Activated naive CD8-positive, alpha-beta T cell treated with anti-CD3 and anti-CD28 coated beads for 36 hours (primary cell): ENCODE measurements around the gene IRX3. TPM values are rescaled to one million over a fixed set of nuclear protein-coding genes. Genes with fewer than 3 reads are reported as not detected.

Experiments used
- DNase-seq: peaks from one replicate; pipeline ENCODE4 v3.0.0; 2021
- H3K27ac Mint-ChIP-seq: one replicate; pipeline ENCODE4 v1.8.0; 2022; ENCODE audit warnings: mild to moderate bottlenecking, moderate library complexity, mixed read lengths
- H3K27me3 Mint-ChIP-seq: one replicate; pipeline ENCODE4 v1.8.0; 2022; ENCODE audit warnings: mild to moderate bottlenecking, mixed read lengths
- H3K36me3 Mint-ChIP-seq: one replicate; pipeline ENCODE4 v1.8.0; 2021; ENCODE audit warnings: mild to moderate bottlenecking, mixed read lengths
- H3K4me1 Mint-ChIP-seq: one replicate; pipeline ENCODE4 v1.8.0; 2021; ENCODE audit warnings: mixed read lengths
- H3K4me3 Mint-ChIP-seq: one replicate; pipeline ENCODE4 v1.8.0; 2022; ENCODE audit warnings: mild to moderate bottlenecking, moderate library complexity, mixed read lengths
- H3K9me3 Mint-ChIP-seq: one replicate; pipeline ENCODE4 v1.8.0; 2022; ENCODE audit warnings: mixed read lengths
- total RNA-seq, 2 experiments: library from RNA; stranded (reverse); gene quantifications; one replicate each; pipeline ENCODE4 v1.2.3, GENCODE V29; 2021

IRX3 gene
- total RNA-seq = not detected

GRCh38 chr16:54286366-54287130 is at the start of gene IRX3:
Gene IRX3, minus strand, starts transcription at chr16:54286787. Its CDS starts 737 bp downstream, at chr16:54286050.
- H3K27me3 Mint-ChIP-seq = peaks cover 87% of the 10 kb centered on the region
- H3K4me3 Mint-ChIP-seq = peak within 1 kb of the TSS; percentile 79
- peak within 1 kb of the TSS; percentile 42 for H3K27ac Mint-ChIP-seq
- no peaks in the 10 kb centered on the region for H3K9me3 Mint-ChIP-seq
- no peak for DNase-seq
- peaks cover 27% of the 10 kb centered on the region for H3K4me1 Mint-ChIP-seq
- peaks cover 1% of the 10 kb centered on the region for H3K36me3 Mint-ChIP-seq

- Mint-ChIP-seq H3K36me3 (no peaks in the 10 kb centered on the region), H3K27ac (no peak overlapping the region), H3K9me3 (no peaks in the 10 kb centered on the region), H3K4me3 (no peak overlapping the region), H3K27me3 (peaks cover 24% of the 10 kb centered on the region), H3K4me1 (no peaks in the 10 kb centered on the region)
- DNase-seq = no peak
These were observed 48.6 kb upstream of the IRX3 start for GRCh38 chr16:54335230-54335629.

GRCh38 chr16:54334208-54334607 is 47.6 kb upstream of the IRX3 start:
- no peak for DNase-seq
- Mint-ChIP-seq H3K4me1 (no peaks in the 10 kb centered on the region), H3K4me3 (no peak overlapping the region), H3K36me3 (no peaks in the 10 kb centered on the region), H3K27ac (no peak overlapping the region), H3K9me3 (no peaks in the 10 kb centered on the region), H3K27me3 (peaks cover 24% of the 10 kb centered on the region)

GRCh38 chr16:54331241-54332002 is 44.8 kb upstream of the IRX3 start:
- H3K9me3 Mint-ChIP-seq = no peaks in the 10 kb centered on the region
- H3K27ac Mint-ChIP-seq = no peak overlapping the region
- H3K36me3 Mint-ChIP-seq = no peaks in the 10 kb centered on the region
- DNase-seq = no peak
- no peak overlapping the region for H3K4me3 Mint-ChIP-seq
- no peaks in the 10 kb centered on the region for H3K4me1 Mint-ChIP-seq
- H3K27me3 Mint-ChIP-seq = peaks cover 15% of the 10 kb centered on the region

GRCh38 chr16:54327609-54328008 is 41.0 kb upstream of the IRX3 start:
- H3K9me3 Mint-ChIP-seq = no peaks in the 10 kb centered on the region
- DNase-seq = no peak
- H3K4me1 Mint-ChIP-seq = no peaks in the 10 kb centered on the region
- H3K27ac Mint-ChIP-seq = no peak overlapping the region
- peaks cover 10% of the 10 kb centered on the region for H3K27me3 Mint-ChIP-seq
- no peak overlapping the region for H3K4me3 Mint-ChIP-seq
- no peaks in the 10 kb centered on the region for H3K36me3 Mint-ChIP-seq

GRCh38 chr16:54326266-54326662 is 39.7 kb upstream of the IRX3 start:
- no peak for DNase-seq
- no peaks in the 10 kb centered on the region for H3K9me3 Mint-ChIP-seq
- H3K27ac Mint-ChIP-seq = no peak overlapping the region
- H3K4me3 Mint-ChIP-seq = no peak overlapping the region
- peaks cover 2% of the 10 kb centered on the region for H3K27me3 Mint-ChIP-seq
- no peaks in the 10 kb centered on the region for H3K36me3 Mint-ChIP-seq
- no peaks in the 10 kb centered on the region for H3K4me1 Mint-ChIP-seq

- Mint-ChIP-seq H3K9me3 (no peaks in the 10 kb centered on the region), H3K27ac (no peak overlapping the region), H3K4me3 (no peak overlapping the region), H3K27me3 (no peaks in the 10 kb centered on the region), H3K4me1 (no peaks in the 10 kb centered on the region), H3K36me3 (no peaks in the 10 kb centered on the region)
- no peak for DNase-seq
These were observed 39.2 kb upstream of the IRX3 start for GRCh38 chr16:54325616-54326265.

- DNase-seq = no peak
- Mint-ChIP-seq H3K4me1 (no peaks in the 10 kb centered on the region), H3K4me3 (no peak overlapping the region), H3K9me3 (no peaks in the 10 kb centered on the region), H3K27ac (no peak overlapping the region), H3K36me3 (no peaks in the 10 kb centered on the region), H3K27me3 (no peaks in the 10 kb centered on the region)
These were observed 38.1 kb upstream of the IRX3 start for GRCh38 chr16:54324716-54325115.

- Mint-ChIP-seq H3K4me3 (no peak overlapping the region), H3K27me3 (no peaks in the 10 kb centered on the region), H3K9me3 (no peaks in the 10 kb centered on the region), H3K36me3 (no peaks in the 10 kb centered on the region), H3K4me1 (no peaks in the 10 kb centered on the region), H3K27ac (no peak overlapping the region)
- DNase-seq = no peak
These were observed 34.2 kb upstream of the IRX3 start for GRCh38 chr16:54320697-54321340.

GRCh38 chr16:54318941-54319340 is 32.4 kb upstream of the IRX3 start:
- no peaks in the 10 kb centered on the region for H3K9me3 Mint-ChIP-seq
- H3K4me3 Mint-ChIP-seq = no peak overlapping the region
- DNase-seq = no peak
- no peaks in the 10 kb centered on the region for H3K27me3 Mint-ChIP-seq
- H3K36me3 Mint-ChIP-seq = no peaks in the 10 kb centered on the region
- no peaks in the 10 kb centered on the region for H3K4me1 Mint-ChIP-seq
- H3K27ac Mint-ChIP-seq = no peak overlapping the region

GRCh38 chr16:54317101-54317611 is 30.6 kb upstream of the IRX3 start:
- H3K27me3 Mint-ChIP-seq = no peaks in the 10 kb centered on the region
- H3K4me1 Mint-ChIP-seq = no peaks in the 10 kb centered on the region
- H3K4me3 Mint-ChIP-seq = no peak overlapping the region
- H3K27ac Mint-ChIP-seq = no peak overlapping the region
- DNase-seq = no peak
- H3K36me3 Mint-ChIP-seq = no peaks in the 10 kb centered on the region
- H3K9me3 Mint-ChIP-seq = no peaks in the 10 kb centered on the region

GRCh38 chr16:54316095-54316889 is 29.7 kb upstream of the IRX3 start:
- Mint-ChIP-seq H3K27me3 (no peaks in the 10 kb centered on the region), H3K4me3 (no peak overlapping the region), H3K9me3 (no peaks in the 10 kb centered on the region), H3K36me3 (no peaks in the 10 kb centered on the region), H3K27ac (no peak overlapping the region), H3K4me1 (no peaks in the 10 kb centered on the region)
- DNase-seq = no peak

- H3K4me3 Mint-ChIP-seq = no peak overlapping the region
- no peaks in the 10 kb centered on the region for H3K36me3 Mint-ChIP-seq
- DNase-seq = no peak
- no peaks in the 10 kb centered on the region for H3K4me1 Mint-ChIP-seq
- H3K27me3 Mint-ChIP-seq = no peaks in the 10 kb centered on the region
- no peaks in the 10 kb centered on the region for H3K9me3 Mint-ChIP-seq
- no peak overlapping the region for H3K27ac Mint-ChIP-seq
These were observed 27.2 kb upstream of the IRX3 start for GRCh38 chr16:54313789-54314188.

- H3K9me3 Mint-ChIP-seq = no peaks in the 10 kb centered on the region
- no peaks in the 10 kb centered on the region for H3K36me3 Mint-ChIP-seq
- no peak for DNase-seq
- H3K4me1 Mint-ChIP-seq = no peaks in the 10 kb centered on the region
- no peak overlapping the region for H3K27ac Mint-ChIP-seq
- no peak overlapping the region for H3K4me3 Mint-ChIP-seq
- H3K27me3 Mint-ChIP-seq = no peaks in the 10 kb centered on the region
These were observed 26.0 kb upstream of the IRX3 start for GRCh38 chr16:54312502-54312991.
